HG03066 (cell line): ENCODE data around the gene CD72.

Experiments used
- ATAC-seq: cut with Tn5 transposase; IDR thresholded peaks from one replicate; pipeline ENCODE4 v1.9.1; 2021; ENCODE audit warnings: low read depth; ENCODE audit not compliant: unreplicated experiment

The CD72 gene

GRCh38 chr9:35560625-35561337 is 57.4 kb downstream of the CD72 start:
- ATAC-seq: no peak
